Suprapubic skin (tissue), 4 donors: ENCODE measurements around the gene PARVA. TPM values are rescaled to one million over a fixed set of nuclear protein-coding genes. Genes with fewer than 3 reads are reported as not detected.
"Not testable (repeated sequence)": the region's sequence is repeated elsewhere in the genome, so short reads cannot be mapped to it uniquely, and the experiment has no call there.

Source experiments
- DNase-seq, 2 donors: peaks; one replicate each; pipeline ENCODE4 v3.0.0-alpha.2; 2019; ENCODE audit warnings: low spot score in 2 of 2
- H3K27ac ChIP-seq: fragments of 200-600 bp; sonication (generic); one replicate; pipeline ENCODE4 v1.5.1; 2019
- H3K27me3 ChIP-seq: fragments of 200-600 bp; sonication (generic); one replicate; pipeline ENCODE4 v1.5.1; 2019
- H3K36me3 ChIP-seq: fragments of 200-600 bp; sonication (generic); one replicate; pipeline ENCODE4 v1.5.1; 2019
- H3K4me1 ChIP-seq: fragments of 200-600 bp; sonication (generic); one replicate; pipeline ENCODE4 v1.5.1; 2019
- H3K4me3 ChIP-seq: fragments of 200-600 bp; sonication (generic); one replicate; pipeline ENCODE4 v1.5.1; 2019; ENCODE audit warnings: mild to moderate bottlenecking
- H3K9me3 ChIP-seq: fragments of 200-600 bp; sonication (generic); one replicate; pipeline ENCODE4 v1.5.1; 2019
- CTCF ChIP-seq, 2 donors: fragments of 200-600 bp in 1 of 2; fragments of 450-650 bp in 1 of 2; sonication (generic) in 1 of 2; IDR thresholded peaks; one replicate each; pipeline ENCODE4 v1.5.1; 2016 to 2019; ENCODE audit warnings: antibody characterized with exemption in 2 of 2, mild to moderate bottlenecking in 1 of 2, moderate library complexity in 1 of 2
- EP300 ChIP-seq: sonication (generic); formaldehyde crosslinking; IDR thresholded peaks from one replicate; pipeline ENCODE4 v1.6.1; 2017; ENCODE audit warnings: antibody characterized with exemption
- POLR2A ChIP-seq, 2 donors: fragments of 450-650 bp; IDR thresholded peaks; one replicate each; pipeline ENCODE4 v1.6.1; 2017; ENCODE audit warnings: antibody characterized with exemption in 2 of 2, mild to moderate bottlenecking in 2 of 2, moderate library complexity in 2 of 2
- POLR2AphosphoS5 ChIP-seq, 3 donors: sonication (generic); formaldehyde crosslinking; IDR thresholded peaks; one replicate each; pipeline ENCODE4 v1.6.1; 2017; ENCODE audit warnings: antibody characterized with exemption in 3 of 3
- WGBS: methylation state at CpG from one replicate; pipeline ENCODE4 v1.1.5; 2018; 5-methylcytosine and 5-hydroxymethylcytosine counted together
- total RNA-seq, 4 donors: library from RNA; depleted of rRNA; stranded (reverse); fragments of >200 nt; gene quantifications; one replicate each; pipeline ENCODE4 v1.1.0, GENCODE V29; 2016

Gene PARVA
- total RNA-seq, 4 donors from 2014 or later = 16.7 to 26.2 (median 21.4) TPM

- no peaks in the 10 kb centered on the region for H3K9me3 ChIP-seq
- TF ChIP-seq POLR2AphosphoS5 (IDR thresholded peaks at IDR 0.05) (no peak), CTCF (IDR thresholded peaks at IDR 0.05) (no peak), POLR2A (IDR thresholded peaks at IDR 0.05) (no peak), EP300 (no peak)
- 83% methylated on average over 6 of the region's 6 CpGs for WGBS
Observed at GRCh38 chr11:12343526-12343925, 33.8 kb upstream of the PARVA start.

GRCh38 chr11:12353534-12353933, 23.8 kb upstream of the PARVA start:
- no peak for DNase-seq
- TF ChIP-seq POLR2AphosphoS5 (IDR thresholded peaks at IDR 0.05) (no peak), EP300 (no peak), POLR2A (IDR thresholded peaks at IDR 0.05) (no peak), CTCF (IDR thresholded peaks at IDR 0.05) (no peak)
- no peak overlapping the region for H3K27ac ChIP-seq
- no peaks in the 10 kb centered on the region for H3K9me3 ChIP-seq
- H3K4me1 ChIP-seq = no peaks in the 10 kb centered on the region
- H3K27me3 ChIP-seq = no peaks in the 10 kb centered on the region
- peaks cover 22% of the 10 kb centered on the region for H3K36me3 ChIP-seq
- H3K4me3 ChIP-seq = no peak overlapping the region
- WGBS = 100% methylated on average over 1 of the region's 1 CpG

More at GRCh38 chr11:12343526-12343925, 33.8 kb upstream of the PARVA start:
- DNase-seq = no peak
- Histone ChIP-seq H3K4me3 (no peak overlapping the region), H3K27ac (no peak overlapping the region), H3K27me3 (no peaks in the 10 kb centered on the region), H3K36me3 (peaks cover 3% of the 10 kb centered on the region), H3K4me1 (no peaks in the 10 kb centered on the region)

- no peak overlapping the region for H3K4me3 ChIP-seq
- H3K27me3 ChIP-seq = no peaks in the 10 kb centered on the region
- H3K9me3 ChIP-seq = no peaks in the 10 kb centered on the region
- no peak overlapping the region for H3K27ac ChIP-seq
- peaks cover 16% of the 10 kb centered on the region for H3K36me3 ChIP-seq
- 78% methylated on average over 8 of the region's 9 CpGs for WGBS
- no peak for DNase-seq
- no peaks in the 10 kb centered on the region for H3K4me1 ChIP-seq
- TF ChIP-seq POLR2A (IDR thresholded peaks at IDR 0.05) (no peak), EP300 (no peak), CTCF (IDR thresholded peaks at IDR 0.05) (no peak), POLR2AphosphoS5 (IDR thresholded peaks at IDR 0.05) (no peak)
Observed at GRCh38 chr11:12354750-12355545, 22.4 kb upstream of the PARVA start.

GRCh38 chr11:12356944-12357655, 20.3 kb upstream of the PARVA start:
- no peak overlapping the region for H3K4me3 ChIP-seq
- H3K36me3 ChIP-seq = peaks cover 7% of the 10 kb centered on the region
- 79% methylated on average over 4 of the region's 4 CpGs for WGBS
- H3K4me1 ChIP-seq = no peaks in the 10 kb centered on the region
- no peak for TF ChIP-seq CTCF (IDR thresholded peaks at IDR 0.05)
- no peak for TF ChIP-seq EP300
- no peak for TF ChIP-seq POLR2A (IDR thresholded peaks at IDR 0.05)
- TF ChIP-seq POLR2AphosphoS5 (IDR thresholded peaks at IDR 0.05) = no peak
- H3K9me3 ChIP-seq = no peaks in the 10 kb centered on the region
- no peak for DNase-seq
- H3K27ac ChIP-seq = no peak overlapping the region
- H3K27me3 ChIP-seq = no peaks in the 10 kb centered on the region

GRCh38 chr11:12357697-12358096, 19.7 kb upstream of the PARVA start:
- H3K27ac ChIP-seq, H3K4me1 ChIP-seq, H3K9me3 ChIP-seq, H3K4me3 ChIP-seq, H3K36me3 ChIP-seq, H3K27me3 ChIP-seq, DNase-seq: not testable (repeated sequence)
- WGBS = 98% methylated on average over 3 of the region's 3 CpGs
